K562 (cell line): ENCODE measurements around the gene SMNDC1. TPM values are rescaled to one million over a fixed set of nuclear protein-coding genes. Genes with fewer than 3 reads are reported as not detected.
A peak's percentile ranks its signal among the peaks of the same experiment; 100 is the strongest.

Experiments
- ARHGAP35 ChIP-seq: fragments of 450-650 bp; IDR thresholded peaks from 2 replicates; pipeline ENCODE4 v1.6.1; 2018; ENCODE audit not compliant: partially characterized antibody
- ARNT ChIP-seq, 2 experiments: fragments of 450-650 bp; IDR thresholded peaks; 2 replicates each; pipeline ENCODE4 v1.6.1; 2016; ENCODE audit warnings: mild to moderate bottlenecking in 1 of 2
- BRD4 ChIP-seq: fragments of 200-600 bp; sonication (generic); IDR thresholded peaks from 2 replicates; pipeline ENCODE4 v1.6.1; 2017; ENCODE audit warnings: inconsistent platforms
- ELF1 ChIP-seq: fragments of 200-800 bp; sonication (Bioruptor generic); IDR thresholded peaks from 2 replicates; pipeline ENCODE4 v1.6.1; 2016; ENCODE audit warnings: missing genetic modification characterization, missing compliant biosample characterization
- HMGN3 ChIP-seq: IDR thresholded peaks from 2 replicates; pipeline ENCODE4 v1.6.1; 2011; ENCODE audit warnings: borderline replicate concordance, low read depth, mild to moderate bottlenecking, mixed read lengths, low read length; ENCODE audit not compliant: insufficient read length; ENCODE audit errors: extremely low read depth
- MEF2A ChIP-seq: IDR thresholded peaks from 2 replicates; pipeline ENCODE4 v1.6.1; 2011; ENCODE audit warnings: low read depth, mild to moderate bottlenecking, low read length, moderate library complexity; ENCODE audit not compliant: control insufficient read depth
- NFRKB ChIP-seq: fragments of 450-650 bp; IDR thresholded peaks from 2 replicates; pipeline ENCODE4 v1.6.1; 2016; ENCODE audit warnings: low read depth
- PCBP2 ChIP-seq: fragments of 200-400 bp; formaldehyde crosslinking; IDR thresholded peaks from 2 replicates; pipeline ENCODE4 v1.6.1; 2018; ENCODE audit warnings: low read length, low read depth, mild to moderate bottlenecking, moderate library complexity; ENCODE audit not compliant: poor library complexity, severe bottlenecking
- PHF21A ChIP-seq: fragments of 450-650 bp; IDR thresholded peaks from 2 replicates; pipeline ENCODE4 v1.6.1; 2017; ENCODE audit warnings: low read depth, borderline replicate concordance
- RHOXF2B ChIP-seq: fragments of 250-450 bp; sonication (Bioruptor Pico); conservative IDR thresholded peaks from 2 replicates; pipeline ENCODE4 v1.5.1; 2021
- TEAD4 ChIP-seq, 2 experiments: sonication (generic) in 1 of 2; formaldehyde crosslinking in 1 of 2; IDR thresholded peaks; 2 replicates each; pipeline versions ENCODE4 v1.6.1 to v1.8.0; 2012 to 2022; ENCODE audit warnings: borderline replicate concordance in 1 of 2, inconsistent platforms in 1 of 2, low read length in 1 of 2, mild to moderate bottlenecking in 1 of 2, missing genetic modification reagents in 1 of 2
- ZNF197 ChIP-seq: fragments of 200-800 bp; sonication (Bioruptor generic); IDR thresholded peaks from 2 replicates; pipeline ENCODE4 v1.6.1; 2016; ENCODE audit warnings: low read depth, missing genetic modification characterization, missing compliant biosample characterization
- ZNF668 ChIP-seq: fragments of 250-450 bp; sonication (Bioruptor Pico); IDR thresholded peaks from 2 replicates; pipeline ENCODE4 v1.8.0; 2022; ENCODE audit warnings: mild to moderate bottlenecking, inconsistent platforms
- polyA plus RNA-seq, 8 experiments: library from polyadenylated mRNA; depleted of rRNA in 4 of 8; stranded (reverse) in 5 of 8; unstranded in 3 of 8; fragments of >200 nt; fragmentation: Nextera tagmentation in 2 of 8; fragmentation: Illumina TruSeq in 1 of 8; extraction: Ambion mirVana in 2 of 8; extraction: Trizol in 1 of 8; gene quantifications; 2 replicates each; pipeline versions ENCODE4 v1.2.1 to v1.2.3, GENCODE V29; 2011 to 2014; ENCODE audit warnings: inconsistent platforms in 1 of 8, missing spikeins in 1 of 8
- total RNA-seq, 7 experiments: library from RNA; depleted of rRNA in 6 of 7; stranded (reverse); fragments of >200 nt in 6 of 7; fragmentation: Illumina TruSeq in 2 of 7; extraction: Trizol in 2 of 7; gene quantifications; 2 replicates each; pipeline versions ENCODE4 v1.2.1 to v1.2.3, GENCODE V29; 2011 to 2021; ENCODE audit warnings: low replicate concordance in 1 of 7
- TF ChIP-seq, protein P1 (sequence below): sonication (generic); formaldehyde crosslinking; IDR thresholded peaks from 2 replicates; pipeline ENCODE4 v1.8.0; 2022; ENCODE audit warnings: mild to moderate bottlenecking, missing genetic modification reagents
- TF ChIP-seq, protein P2 (sequence below): sonication (generic); formaldehyde crosslinking; IDR thresholded peaks from 2 replicates; pipeline ENCODE4 v1.8.0; 2022; ENCODE audit warnings: missing genetic modification reagents, mild to moderate bottlenecking, borderline replicate concordance
- TF ChIP-seq, protein P3 (sequence below): fragments of 450-650 bp; formaldehyde crosslinking; IDR thresholded peaks from 2 replicates; pipeline ENCODE4 v1.4.0; 2020; ENCODE audit warnings: mild to moderate bottlenecking, moderate library complexity
- TF ChIP-seq, protein P4 (sequence below), 3 experiments: fragments of 200-800 bp in 1 of 3; fragments of 250-450 bp in 1 of 3; fragments of 450-650 bp in 1 of 3; sonication (Bioruptor Pico) in 1 of 3; sonication (Bioruptor generic) in 1 of 3; formaldehyde crosslinking in 1 of 3; IDR thresholded peaks; 2 replicates each; pipeline versions ENCODE4 v1.6.1 to v1.8.0; 2016 to 2022; ENCODE audit warnings: mild to moderate bottlenecking in 2 of 3, missing genetic modification characterization in 2 of 3, missing compliant biosample characterization in 1 of 3, moderate library complexity in 1 of 3

The SMNDC1 gene
- total and polyA plus RNA-seq, 9 of the 15 experiments (the other 6 are each of a cell fraction or from before 2014, with no cell fraction given): 6.8 to 35.8 (median 12.3) TPM

DNA sequence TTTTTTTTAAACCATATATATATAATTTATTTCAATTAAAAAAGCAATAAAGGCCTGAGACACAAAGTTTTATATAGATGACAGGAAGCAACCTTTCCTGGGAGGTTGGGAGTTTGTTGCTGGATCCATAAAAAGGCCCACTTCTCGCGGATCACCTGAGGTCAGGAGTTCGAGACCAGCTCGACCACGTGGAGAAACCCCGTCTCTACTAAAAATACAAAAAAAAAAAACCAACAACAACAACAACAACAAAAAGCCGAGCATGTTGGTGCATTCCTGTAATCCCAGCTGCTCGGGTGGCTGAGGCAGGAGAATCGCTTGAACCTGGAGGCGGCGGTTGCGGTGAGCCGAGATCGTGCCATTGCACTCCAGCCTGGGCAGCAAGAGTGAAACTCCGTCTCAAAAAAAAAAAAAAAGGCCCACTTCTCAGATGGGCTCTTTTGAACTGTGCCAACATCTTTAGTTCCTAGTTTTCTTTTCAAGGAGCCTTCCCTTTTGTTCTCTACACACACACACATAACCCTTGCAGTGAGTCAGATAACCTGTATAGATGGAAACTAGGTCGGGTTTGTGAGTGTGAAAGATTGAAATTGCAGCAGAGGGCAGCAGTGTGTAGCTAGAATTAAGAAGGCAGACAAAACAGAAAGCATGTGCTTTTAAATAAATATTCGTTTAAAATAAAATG is 1.2 kb upstream of the SMNDC1 start (continued):
- TF ChIP-seq, protein P1, sequence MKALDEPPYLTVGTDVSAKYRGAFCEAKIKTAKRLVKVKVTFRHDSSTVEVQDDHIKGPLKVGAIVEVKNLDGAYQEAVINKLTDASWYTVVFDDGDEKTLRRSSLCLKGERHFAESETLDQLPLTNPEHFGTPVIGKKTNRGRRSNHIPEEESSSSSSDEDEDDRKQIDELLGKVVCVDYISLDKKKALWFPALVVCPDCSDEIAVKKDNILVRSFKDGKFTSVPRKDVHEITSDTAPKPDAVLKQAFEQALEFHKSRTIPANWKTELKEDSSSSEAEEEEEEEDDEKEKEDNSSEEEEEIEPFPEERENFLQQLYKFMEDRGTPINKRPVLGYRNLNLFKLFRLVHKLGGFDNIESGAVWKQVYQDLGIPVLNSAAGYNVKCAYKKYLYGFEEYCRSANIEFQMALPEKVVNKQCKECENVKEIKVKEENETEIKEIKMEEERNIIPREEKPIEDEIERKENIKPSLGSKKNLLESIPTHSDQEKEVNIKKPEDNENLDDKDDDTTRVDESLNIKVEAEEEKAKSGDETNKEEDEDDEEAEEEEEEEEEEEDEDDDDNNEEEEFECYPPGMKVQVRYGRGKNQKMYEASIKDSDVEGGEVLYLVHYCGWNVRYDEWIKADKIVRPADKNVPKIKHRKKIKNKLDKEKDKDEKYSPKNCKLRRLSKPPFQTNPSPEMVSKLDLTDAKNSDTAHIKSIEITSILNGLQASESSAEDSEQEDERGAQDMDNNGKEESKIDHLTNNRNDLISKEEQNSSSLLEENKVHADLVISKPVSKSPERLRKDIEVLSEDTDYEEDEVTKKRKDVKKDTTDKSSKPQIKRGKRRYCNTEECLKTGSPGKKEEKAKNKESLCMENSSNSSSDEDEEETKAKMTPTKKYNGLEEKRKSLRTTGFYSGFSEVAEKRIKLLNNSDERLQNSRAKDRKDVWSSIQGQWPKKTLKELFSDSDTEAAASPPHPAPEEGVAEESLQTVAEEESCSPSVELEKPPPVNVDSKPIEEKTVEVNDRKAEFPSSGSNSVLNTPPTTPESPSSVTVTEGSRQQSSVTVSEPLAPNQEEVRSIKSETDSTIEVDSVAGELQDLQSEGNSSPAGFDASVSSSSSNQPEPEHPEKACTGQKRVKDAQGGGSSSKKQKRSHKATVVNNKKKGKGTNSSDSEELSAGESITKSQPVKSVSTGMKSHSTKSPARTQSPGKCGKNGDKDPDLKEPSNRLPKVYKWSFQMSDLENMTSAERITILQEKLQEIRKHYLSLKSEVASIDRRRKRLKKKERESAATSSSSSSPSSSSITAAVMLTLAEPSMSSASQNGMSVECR (CRISPR knock-in tag): no peak
- no peak for TF ChIP-seq NFRKB
- TF ChIP-seq PHF21A: no peak
- no peak for TF ChIP-seq ELF1
- TF ChIP-seq ARHGAP35: no peak
- no peak for TF ChIP-seq ZNF197 (CRISPR knock-in tag)
- TF ChIP-seq, protein P2, sequence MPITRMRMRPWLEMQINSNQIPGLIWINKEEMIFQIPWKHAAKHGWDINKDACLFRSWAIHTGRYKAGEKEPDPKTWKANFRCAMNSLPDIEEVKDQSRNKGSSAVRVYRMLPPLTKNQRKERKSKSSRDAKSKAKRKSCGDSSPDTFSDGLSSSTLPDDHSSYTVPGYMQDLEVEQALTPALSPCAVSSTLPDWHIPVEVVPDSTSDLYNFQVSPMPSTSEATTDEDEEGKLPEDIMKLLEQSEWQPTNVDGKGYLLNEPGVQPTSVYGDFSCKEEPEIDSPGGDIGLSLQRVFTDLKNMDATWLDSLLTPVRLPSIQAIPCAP: no peak
- no peak for TF ChIP-seq ARNT (IDR thresholded peaks at IDR 0.05)
- TF ChIP-seq TEAD4 (IDR thresholded peaks at IDR 0.05; ENCODE audit: low read length): no peak
- TF ChIP-seq TEAD4 (CRISPR knock-in tag; IDR thresholded peaks at IDR 0.05; ENCODE audit: borderline replicate concordance): no peak
- no peak for TF ChIP-seq PCBP2
- TF ChIP-seq BRD4: no peak
- TF ChIP-seq RHOXF2B (CRISPR knock-in tag): no peak
- TF ChIP-seq MEF2A: no peak
- no peak for TF ChIP-seq HMGN3
- no peak for TF ChIP-seq ZNF668 (CRISPR knock-in tag)
- TF ChIP-seq, protein P3, sequence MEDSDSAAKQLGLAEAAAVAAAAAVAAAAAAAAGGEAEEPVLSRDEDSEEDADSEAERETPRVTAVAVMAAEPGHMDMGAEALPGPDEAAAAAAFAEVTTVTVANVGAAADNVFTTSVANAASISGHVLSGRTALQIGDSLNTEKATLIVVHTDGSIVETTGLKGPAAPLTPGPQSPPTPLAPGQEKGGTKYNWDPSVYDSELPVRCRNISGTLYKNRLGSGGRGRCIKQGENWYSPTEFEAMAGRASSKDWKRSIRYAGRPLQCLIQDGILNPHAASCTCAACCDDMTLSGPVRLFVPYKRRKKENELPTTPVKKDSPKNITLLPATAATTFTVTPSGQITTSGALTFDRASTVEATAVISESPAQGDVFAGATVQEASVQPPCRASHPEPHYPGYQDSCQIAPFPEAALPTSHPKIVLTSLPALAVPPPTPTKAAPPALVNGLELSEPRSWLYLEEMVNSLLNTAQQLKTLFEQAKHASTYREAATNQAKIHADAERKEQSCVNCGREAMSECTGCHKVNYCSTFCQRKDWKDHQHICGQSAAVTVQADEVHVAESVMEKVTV (CRISPR knock-in tag): peak; percentile 59
- TF ChIP-seq, protein P4, sequence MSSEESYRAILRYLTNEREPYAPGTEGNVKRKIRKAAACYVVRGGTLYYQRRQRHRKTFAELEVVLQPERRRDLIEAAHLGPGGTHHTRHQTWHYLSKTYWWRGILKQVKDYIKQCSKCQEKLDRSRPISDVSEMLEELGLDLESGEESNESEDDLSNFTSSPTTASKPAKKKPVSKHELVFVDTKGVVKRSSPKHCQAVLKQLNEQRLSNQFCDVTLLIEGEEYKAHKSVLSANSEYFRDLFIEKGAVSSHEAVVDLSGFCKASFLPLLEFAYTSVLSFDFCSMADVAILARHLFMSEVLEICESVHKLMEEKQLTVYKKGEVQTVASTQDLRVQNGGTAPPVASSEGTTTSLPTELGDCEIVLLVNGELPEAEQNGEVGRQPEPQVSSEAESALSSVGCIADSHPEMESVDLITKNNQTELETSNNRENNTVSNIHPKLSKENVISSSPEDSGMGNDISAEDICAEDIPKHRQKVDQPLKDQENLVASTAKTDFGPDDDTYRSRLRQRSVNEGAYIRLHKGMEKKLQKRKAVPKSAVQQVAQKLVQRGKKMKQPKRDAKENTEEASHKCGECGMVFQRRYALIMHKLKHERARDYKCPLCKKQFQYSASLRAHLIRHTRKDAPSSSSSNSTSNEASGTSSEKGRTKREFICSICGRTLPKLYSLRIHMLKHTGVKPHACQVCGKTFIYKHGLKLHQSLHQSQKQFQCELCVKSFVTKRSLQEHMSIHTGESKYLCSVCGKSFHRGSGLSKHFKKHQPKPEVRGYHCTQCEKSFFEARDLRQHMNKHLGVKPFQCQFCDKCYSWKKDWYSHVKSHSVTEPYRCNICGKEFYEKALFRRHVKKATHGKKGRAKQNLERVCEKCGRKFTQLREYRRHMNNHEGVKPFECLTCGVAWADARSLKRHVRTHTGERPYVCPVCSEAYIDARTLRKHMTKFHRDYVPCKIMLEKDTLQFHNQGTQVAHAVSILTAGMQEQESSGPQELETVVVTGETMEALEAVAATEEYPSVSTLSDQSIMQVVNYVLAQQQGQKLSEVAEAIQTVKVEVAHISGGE (CRISPR knock-in tag; IDR thresholded peaks at IDR 0.05): no peak
